HG02763 (cell line): ENCODE results near the gene ERBB4.

ENCODE experiments used
- ATAC-seq: cut with Tn5 transposase; IDR thresholded peaks from one replicate; pipeline ENCODE4 v1.9.1; 2021; ENCODE audit warnings: mild to moderate bottlenecking, moderate library complexity; ENCODE audit not compliant: unreplicated experiment

Gene ERBB4

DNA sequence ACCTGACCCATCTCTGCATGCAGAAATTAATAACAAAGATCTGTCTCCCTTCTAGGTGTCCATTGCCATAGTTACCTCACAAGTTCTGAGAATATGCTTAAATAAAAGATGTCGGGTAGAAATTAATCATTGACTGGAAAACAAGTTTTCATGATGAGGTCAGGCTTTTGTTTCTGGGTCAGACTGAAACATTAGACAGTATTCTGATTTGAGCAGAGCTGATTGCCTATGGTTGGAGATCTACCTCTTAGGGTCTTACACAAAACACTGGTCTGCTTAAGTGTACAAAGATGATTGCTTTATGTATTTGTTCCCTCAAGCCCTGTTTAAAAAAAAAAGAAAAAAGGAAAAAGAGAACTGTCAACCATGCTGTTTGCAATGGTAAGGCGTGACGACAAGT lies 1025.8 kb downstream of the ERBB4 start:
- no peak for ATAC-seq

DNA sequence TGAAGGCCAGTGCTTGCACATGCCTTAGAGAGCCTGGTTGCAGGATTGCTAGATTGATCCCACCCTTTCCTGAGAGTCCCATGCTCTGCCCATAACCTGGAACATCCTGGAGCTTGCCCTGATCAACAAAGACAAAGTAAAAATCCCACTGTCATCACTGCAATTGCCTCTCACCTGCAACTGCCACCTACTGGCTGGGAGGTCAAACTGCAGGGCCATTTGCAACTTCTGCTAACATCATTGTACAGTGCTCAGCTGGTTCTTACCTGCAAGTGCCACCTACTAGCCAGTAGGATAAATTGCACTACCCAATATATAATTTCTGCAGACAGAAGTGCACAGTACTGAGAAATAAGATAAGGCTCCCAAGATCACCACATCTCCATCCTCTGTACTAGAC lies 1034.7 kb downstream of the ERBB4 start:
- ATAC-seq = no peak

DNA sequence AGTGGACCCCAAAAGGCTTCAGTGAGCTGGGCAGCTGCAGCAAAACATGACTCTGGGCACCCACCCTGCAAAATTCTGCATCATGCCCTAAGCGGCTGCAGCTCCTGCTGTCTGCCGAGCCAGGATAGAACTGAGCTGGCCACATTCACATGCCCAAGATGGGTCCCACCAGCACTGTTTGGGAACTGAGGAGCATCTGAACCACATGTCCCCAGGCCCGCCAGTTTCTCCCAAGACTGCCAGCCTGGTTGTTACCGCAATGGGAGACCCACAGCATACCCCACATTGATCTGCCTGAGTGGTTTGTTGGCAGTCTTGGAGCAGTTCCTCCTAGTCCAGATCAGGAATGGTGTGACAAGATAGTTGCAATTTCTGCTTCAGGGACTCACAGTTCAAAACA lies 1035.4 kb downstream of the ERBB4 start:
- ATAC-seq = no peak

DNA sequence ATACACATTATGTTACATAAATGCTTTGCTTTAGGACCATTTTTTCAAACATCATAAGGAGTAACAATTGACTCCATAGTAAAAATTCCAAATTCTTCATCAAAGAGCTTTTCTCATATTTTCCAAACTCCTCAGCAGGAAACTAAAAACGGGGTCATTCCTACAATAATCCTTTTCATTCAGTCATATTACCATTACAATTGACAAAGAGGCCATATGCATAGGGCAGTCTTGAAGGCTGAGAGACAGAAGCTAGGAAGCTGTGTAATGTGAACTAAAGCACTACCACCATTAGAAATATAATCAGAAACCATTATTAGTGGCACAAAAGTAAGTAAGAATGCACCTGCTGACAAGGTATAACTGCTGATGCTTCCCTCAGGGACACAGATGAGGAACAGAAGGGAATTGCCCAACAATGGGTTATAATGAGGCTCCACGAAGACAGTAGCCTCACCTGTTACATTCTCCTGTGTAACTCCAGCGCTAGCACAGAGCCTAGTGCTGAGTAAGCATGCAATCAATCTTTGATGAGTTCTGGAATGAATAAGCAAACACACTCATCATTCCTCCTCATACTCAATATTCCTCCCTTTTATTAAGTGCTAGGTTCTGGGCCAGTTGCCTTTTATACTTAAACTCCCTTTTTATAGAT lies 1039.9 kb downstream of the ERBB4 start:
- no peak for ATAC-seq

DNA sequence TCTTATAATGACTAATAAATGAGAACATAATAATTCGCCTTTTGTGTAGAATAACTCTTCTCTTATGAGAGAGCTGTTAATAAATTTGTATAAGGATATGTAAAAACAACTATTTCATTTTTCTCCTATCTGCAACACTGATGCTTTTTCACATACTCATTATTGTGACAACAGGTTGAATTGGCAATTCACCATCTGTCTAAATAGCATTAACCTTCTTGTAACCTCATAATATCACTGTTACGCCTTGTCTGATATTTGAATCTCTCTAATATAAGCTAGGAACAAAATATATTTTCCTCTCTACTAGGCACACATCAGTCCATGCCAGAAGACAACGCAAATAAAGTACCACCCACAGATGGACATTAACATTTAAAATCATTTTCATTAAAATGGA lies 1043.3 kb downstream of the ERBB4 start:
- no peak for ATAC-seq

DNA sequence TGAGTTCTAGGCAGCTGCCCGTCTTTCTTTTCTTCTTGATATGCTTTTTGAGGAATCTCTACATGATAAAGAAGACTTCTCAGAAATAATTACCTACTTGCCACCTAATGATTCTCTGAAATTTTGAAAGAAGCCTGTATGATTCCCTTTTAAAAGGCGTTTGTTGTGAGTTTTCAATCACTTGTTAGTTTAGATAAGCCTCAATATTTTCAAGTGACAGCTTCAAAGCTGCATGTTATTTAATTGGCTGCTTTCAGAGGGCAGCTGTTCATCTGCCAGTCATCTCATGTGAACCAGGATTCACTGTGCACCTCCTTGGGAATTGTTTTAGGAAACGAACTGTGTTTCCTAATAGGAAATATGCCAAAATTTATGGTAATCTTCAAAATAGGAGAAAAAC lies 1044.1 kb downstream of the ERBB4 start:
- no peak for ATAC-seq

DNA sequence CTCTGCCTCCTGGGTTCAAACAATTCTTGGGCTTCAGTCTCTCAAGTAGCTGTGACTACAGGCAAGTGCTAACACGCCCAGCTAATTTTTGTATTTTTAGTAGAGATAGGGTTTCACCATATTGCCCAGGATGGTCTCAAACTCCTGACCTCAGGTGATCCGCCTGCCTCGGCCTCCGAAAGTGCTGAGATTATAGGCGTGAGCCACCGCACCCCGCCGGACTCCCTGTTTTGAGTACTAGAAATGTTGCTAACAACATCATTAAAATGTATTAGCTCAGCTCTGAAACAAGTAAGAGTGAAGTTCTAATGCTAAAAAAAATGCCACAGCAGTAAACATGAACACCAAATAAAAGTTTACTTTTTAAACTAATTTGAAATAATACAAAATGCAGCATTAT lies 1044.5 kb downstream of the ERBB4 start:
- no peak for ATAC-seq

DNA sequence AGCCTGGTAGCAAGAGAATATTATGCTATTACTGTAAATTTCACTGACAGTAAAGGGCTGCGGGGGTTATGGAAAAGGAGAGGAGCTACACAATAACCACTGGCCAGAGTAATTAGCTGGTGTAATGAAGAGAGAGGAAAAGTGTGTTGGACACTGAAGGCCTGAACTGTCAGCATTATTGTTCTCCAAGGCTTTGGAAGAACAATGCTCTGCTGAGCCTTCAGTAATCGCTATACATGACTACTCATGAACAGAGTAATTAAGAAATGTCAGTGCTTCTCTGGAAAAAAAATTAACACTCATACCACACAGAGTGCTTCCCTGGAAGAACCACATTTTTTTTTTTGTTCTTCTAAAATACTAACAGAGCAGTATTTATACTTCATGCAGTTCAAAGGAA lies 1050.9 kb downstream of the ERBB4 start:
- ATAC-seq = no peak

DNA sequence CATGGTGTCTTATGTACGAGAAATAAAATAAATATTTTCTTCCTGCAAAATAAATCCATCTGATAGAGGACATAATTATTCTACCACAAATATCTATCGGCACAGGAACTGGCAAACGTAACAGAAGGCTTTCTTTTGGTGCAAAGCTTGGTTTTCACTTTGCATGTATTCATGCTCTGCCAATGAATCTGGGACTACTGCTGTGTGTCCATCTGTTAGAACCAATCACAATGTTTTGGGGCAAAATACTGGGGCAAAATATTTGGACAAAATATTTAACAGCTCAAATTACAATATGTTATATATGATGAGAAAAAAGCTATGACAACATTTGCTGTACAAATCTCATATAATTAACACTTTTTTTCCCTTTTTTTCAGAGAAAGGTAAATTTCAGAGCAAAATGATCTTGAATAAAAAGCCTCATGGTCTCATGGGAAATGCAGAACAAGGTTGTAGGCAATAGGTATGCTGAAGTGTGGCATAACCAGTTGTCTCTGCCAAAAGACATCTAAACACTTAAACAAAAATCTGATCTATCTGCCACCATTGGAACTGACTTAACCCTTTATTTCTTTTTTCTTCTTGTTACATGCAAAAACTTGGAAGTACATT lies 1059.0 kb downstream of the ERBB4 start:
- no peak for ATAC-seq

DNA sequence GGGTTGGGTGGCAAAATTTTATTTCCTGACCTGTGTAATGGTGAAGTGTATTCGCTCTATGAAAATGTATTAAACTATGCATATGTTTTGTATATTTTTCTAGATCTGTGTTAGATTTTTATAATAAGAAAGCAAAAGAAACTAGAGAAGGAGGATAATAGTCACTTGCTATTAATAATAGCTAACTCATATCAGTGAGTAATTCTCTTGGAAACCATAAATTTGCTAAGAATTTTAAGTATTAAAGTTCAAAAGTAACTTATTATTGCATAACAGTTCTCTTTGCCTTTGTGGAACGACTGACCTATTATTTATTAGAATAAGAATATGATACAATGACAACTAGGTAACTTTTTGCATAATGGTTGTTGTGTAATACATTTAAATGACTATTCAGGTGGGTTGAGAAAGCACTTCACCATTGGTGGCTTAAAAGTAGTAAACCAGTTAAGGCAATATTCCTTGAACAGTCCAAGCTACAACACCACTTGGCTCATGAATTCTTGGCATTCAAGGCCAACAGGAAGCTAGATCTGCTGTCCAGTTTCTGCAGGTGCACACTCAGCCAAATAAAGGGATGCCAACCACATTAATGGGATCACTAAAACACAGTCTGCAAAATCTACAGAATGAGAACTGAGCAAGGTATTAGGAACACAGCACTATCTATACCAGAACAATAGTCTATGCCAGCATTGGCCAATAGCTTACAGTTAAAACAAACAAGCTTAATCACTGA lies 1060.9 kb downstream of the ERBB4 start:
- ATAC-seq = no peak

DNA sequence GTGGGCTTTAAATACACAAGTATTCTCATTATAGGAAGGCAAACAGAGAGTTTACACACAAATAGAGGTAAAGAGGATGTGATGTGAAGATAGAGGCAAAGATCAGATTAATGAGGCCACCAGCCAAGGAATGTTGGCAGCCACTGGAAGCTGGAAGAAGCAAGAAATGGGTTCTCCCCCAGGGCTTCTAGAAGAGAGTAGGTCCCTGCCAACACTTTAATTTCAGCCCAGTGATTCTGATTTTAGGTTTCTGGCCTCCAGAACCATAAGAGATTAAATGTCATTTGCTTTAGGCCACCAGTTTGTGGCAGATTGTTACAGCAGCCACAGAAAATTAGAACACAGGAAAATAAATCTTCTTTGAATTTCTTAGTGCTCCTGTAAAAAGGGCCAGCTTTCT lies 1065.5 kb downstream of the ERBB4 start:
- ATAC-seq = no peak

DNA sequence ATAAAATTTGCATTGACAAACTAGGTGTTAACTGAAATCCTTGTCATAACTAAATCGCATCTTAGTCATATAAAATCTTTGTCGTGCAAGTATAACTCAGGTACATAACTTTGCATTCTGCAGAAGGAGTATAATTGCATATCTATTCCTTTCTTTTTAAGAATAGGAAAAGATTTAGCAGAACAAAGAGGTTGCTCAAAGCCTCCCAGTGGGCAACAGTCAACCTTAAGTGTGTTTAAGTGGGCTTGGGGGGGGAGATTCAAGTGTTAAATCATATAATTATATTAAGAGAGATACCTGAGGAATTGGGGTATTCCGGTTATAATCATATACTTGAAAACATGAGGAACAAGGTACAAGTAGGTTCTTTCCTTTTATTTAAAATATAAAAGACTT lies 1068.9 kb downstream of the ERBB4 start:
- no peak for ATAC-seq

DNA sequence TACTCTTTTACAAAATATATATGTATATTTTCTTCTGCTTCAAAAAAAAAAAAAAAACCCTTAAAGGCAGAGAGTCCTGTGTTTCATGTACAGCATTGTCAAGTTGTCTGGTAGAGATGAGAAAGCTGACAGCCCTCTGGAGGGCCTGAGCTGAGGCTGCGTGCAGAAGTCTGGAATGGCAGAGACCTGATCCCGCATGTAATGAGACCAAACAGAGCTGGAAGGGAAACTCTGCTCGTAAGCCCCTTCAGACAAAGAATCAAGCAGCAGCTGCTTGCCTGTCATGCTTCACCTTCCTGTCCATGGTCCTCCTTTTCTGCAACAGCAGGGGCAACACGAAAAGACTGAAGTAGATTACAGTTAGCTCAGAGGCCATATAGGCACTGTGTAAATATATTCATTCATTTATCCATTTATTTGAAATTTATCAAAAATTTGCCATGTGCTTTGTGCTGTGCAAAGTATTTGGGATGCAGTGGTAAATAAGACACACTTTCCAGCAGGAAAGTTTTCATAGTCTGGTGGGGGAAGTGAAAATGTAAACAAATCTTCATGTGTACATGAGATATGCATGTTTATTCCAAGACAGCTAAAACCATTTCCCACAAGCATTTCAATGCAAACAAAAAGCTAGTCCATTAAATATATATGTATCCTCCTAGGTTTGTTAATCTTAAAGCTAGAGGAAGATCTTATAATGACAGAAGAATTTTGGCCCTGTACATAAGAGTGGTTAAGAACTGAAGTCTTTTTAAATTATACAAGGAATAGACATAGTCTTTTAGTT lies 1069.5 kb downstream of the ERBB4 start:
- ATAC-seq = no peak

DNA sequence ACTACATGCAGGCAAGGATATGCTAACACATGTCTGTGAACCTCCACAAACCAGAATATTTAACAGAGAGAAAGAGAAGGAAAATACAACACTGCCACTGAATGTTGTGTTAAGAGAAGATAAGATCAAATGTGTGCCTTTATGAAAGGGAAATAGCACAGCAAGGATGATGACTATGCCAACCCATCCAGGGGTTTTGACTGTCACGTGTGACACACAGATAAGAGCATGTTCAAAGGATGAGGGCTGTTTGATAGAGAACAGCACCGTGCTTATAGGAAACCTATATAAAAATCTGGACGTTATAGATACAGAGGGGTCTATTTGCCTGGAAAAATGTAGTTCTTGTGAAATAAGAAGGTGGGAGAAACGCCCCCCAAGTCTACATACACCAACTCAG lies 1070.4 kb downstream of the ERBB4 start:
- no peak for ATAC-seq

DNA sequence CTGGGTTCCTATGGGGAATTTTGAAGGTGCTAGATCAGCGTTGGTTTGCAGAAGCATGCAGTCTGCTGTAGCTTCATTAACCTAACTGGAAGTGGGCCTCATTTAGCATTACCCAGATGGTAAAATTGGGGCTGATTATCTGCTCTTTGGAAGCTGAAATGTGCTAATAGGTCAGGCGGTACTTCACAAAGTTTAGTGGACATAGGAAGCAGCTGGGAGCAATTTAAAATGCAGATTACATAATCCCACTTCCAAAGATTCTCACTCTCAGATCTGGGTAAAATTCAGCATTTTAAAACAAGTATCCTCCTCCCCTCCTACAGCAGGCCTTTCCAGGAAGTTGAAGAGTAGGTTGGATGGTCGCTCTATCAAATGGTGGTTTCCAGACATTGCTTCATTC lies 1075.2 kb downstream of the ERBB4 start:
- ATAC-seq = no peak

DNA sequence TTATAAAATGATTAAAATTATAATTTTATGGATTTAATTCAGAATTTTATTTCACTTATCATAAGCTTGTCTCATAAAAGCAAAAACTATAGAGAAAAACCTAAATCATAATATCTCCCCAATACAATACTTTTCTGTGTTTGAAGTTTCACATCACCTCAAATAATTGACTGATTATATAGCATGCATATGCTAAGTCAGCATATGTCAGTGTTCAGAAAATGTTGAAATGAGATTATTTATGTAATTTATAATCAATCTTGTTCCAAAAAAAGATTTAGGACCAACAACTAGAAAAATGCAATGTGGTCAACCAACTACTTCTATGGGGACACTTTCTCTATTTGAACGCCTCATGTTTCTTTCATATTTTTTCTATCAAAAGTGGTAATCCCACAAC lies 1079.6 kb downstream of the ERBB4 start:
- ATAC-seq = no peak

DNA sequence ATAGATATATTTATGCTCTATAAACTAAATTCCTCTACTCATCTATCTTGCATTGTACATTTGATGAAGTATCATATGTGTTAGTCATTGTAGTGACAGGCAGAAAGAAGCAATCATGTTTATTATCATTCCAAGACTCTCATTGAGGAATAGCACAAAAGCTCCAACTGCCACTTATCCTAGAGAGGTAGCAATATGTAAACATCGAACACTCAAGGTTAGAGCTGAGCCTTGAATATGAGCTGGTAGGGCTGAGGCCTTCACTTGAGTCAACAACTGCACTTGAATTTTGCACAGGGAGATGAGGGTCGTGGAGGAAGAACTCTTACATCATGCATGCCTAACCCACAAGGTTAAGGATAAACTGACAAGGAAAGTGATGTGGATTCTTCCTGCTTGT lies 1081.3 kb downstream of the ERBB4 start:
- ATAC-seq = no peak

DNA sequence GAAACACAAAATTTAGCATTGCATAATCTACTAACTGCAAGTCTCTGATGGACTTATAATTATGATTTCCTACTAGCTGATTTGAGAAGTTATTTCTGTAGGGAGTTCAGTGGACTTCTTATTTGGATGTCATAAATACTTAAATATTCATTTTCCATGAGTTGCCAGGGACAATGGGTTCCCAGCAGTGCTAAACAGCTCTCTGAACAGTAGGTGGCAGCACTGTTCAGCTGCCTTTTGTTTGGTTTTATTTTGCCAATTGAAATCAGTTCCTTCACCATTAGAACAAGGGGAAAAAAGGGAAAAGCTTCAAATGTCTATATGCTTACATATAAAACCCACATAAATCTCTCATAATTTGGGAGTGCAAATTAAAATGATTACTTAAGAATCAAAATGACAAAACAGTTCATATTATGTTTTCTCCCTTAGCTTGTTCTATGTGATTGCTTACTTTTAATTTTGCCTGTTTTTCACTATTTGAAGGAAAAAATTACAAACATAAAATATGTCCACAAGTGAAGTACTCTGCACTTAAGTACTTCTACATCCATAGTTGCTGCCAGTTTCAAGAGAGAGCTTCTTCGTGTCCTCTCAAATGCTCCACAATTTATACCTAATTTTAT lies 1083.3 kb downstream of the ERBB4 start:
- peak; percentile 68 for ATAC-seq

DNA sequence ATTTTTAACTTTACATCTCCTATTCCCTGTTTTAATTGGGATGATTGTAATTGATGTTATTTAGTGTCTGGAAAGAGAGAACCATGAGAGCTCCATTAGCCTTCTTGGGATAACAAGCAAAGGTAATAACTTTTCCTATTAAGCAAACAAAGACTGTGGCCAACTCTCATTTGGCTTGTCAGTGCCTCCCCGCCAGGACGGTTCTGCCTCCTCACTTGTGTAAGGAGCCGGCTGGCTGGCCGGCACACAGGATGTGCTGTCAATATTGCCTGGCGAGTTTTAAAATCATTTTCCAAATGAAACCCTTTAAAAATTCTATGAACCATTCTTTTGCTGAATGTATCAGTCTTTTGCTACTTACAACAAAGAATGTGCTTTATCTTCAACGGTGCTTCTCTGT lies 1083.9 kb downstream of the ERBB4 start:
- no peak for ATAC-seq

DNA sequence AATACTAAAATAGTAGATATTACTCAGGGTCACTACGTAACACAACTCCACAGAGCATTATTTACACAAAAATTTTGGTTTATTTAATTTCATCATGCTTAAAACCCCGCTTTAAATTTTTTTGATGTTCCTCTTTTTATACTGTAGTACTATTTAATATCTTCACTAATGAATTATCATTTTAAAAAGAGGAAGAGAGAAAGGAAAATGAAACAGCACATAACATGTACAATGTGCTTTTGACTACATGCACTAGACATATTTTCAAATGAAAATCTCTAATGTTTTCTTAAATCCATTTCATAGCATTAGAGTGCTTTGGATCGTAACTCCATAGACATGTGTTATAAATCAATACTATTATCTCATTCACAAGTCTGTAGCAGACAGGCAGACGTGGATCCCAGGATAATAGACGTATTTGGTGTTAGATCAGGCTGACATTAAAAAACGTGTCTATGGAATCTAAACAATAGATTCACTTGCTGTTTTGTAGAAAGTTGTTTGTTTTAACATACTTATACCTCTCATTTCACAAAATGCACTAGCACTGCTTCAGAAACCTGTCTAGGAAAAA lies 1085.2 kb downstream of the ERBB4 start:
- no peak for ATAC-seq

DNA sequence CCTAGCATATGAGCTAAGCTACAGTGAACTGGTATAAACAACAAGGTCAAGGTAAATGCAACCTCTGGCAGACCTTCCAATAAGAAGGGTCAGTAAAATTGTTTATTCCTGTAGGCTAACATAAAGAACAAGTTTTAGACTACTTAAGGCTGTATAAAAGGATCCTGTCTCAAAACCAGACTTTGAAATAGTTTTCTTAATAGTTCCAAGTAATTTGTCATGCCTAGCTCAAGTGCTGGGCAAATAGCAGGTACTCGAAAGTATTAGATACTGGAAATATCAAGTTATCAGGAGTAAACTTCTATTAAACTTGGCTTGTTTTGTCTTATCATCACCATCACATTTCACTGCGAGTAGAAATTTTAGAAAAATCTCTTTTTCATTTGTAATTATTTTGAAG lies 1087.0 kb downstream of the ERBB4 start:
- ATAC-seq = no peak
